HCT116 (cell line): Measurements from ENCODE around the gene SMTN. TPM values are rescaled to one million over a fixed set of nuclear protein-coding genes. Genes with fewer than 3 reads are reported as not detected.

Experiments
- ATAC-seq: fragments of 200-7000 bp; cut with Tn5 transposase; 2 replicates; pipeline ENCODE4 v1.9.1; 2020; ENCODE audit warnings: mild to moderate bottlenecking, moderate library complexity
- BruUV-seq: library from RNA; stranded (reverse); fragments of 400-500 nt; replicated peaks from 2 replicates; lab custom pipeline; 2021; lab: Mats Ljungman, UMichigan
- CTCF ChIA-PET: fragments of 300-600 bp; sonication (Branson Sonifier 250); formaldehyde crosslinking; loops from one replicate; lab custom pipeline; 2021; ENCODE audit warnings: antibody characterized with exemption; lab: Charles Lee
- POLR2A ChIA-PET: fragments of 300-600, 350-600 bp; sonication (Branson Sonifier 250); formaldehyde crosslinking; loops from one replicate; lab custom pipeline; 2021; ENCODE audit warnings: antibody characterized with exemption; lab: Charles Lee
- RAD21 ChIA-PET, 2 experiments: fragments of 300-600 bp; sonication (Branson Sonifier 250); formaldehyde crosslinking; loops; one replicate each; lab custom pipeline; 2023; ENCODE audit warnings: low total read pairs in 2 of 2; ENCODE audit not compliant: uncharacterized antibody in 2 of 2, unreplicated experiment in 2 of 2, low non-redundant PET in 1 of 2; lab: Charles Lee
- DNase-seq: peaks from one replicate; pipeline ENCODE4 v3.0.0-alpha.2; 2010; ENCODE audit warnings: low read depth, low spot score
- H2AFZ ChIP-seq: fragments of 200-600 bp; shearing (Covaris generic), sonication (generic); 2 replicates; pipeline ENCODE4 v1.6.1; 2017; ENCODE audit warnings: low read depth, mixed run types, mixed read lengths, antibody characterized with exemption, low read length; ENCODE audit not compliant: poor library complexity, severe bottlenecking
- H3K27ac ChIP-seq: 2 replicates; pipeline ENCODE4 v1.5.1; 2012; ENCODE audit warnings: low read depth, low read length
- H3K27me3 ChIP-seq: fragments of 200-600 bp; sonication (generic); 2 replicates; pipeline ENCODE4 v1.6.1; 2016; ENCODE audit warnings: mixed run types, low read length, mixed read lengths; ENCODE audit not compliant: insufficient read depth
- H3K36me3 ChIP-seq, 2 experiments: fragments of 200-500 bp in 1 of 2; fragments of 200-600 bp in 1 of 2; sonication (Bioruptor generic) in 1 of 2; sonication (generic) in 1 of 2; 2 replicates each; pipeline versions ENCODE4 v1.5.1 to v1.6.1; 2014 to 2016; ENCODE audit warnings: low read length in 2 of 2, inconsistent platforms in 1 of 2, mixed read lengths in 1 of 2, mixed run types in 1 of 2; ENCODE audit not compliant: insufficient read depth in 2 of 2, control insufficient read depth in 1 of 2
- H3K4me1 ChIP-seq, 2 experiments: fragments of 200-600 bp in 1 of 2; sonication (generic) in 1 of 2; 2 replicates each; pipeline versions ENCODE4 v1.5.1 to v1.6.1; 2012 to 2017; ENCODE audit warnings: low read length in 2 of 2, inconsistent platforms in 1 of 2, mild to moderate bottlenecking in 1 of 2, mixed read lengths in 1 of 2, mixed run types in 1 of 2, moderate library complexity in 1 of 2; ENCODE audit not compliant: insufficient read depth in 2 of 2, control insufficient read depth in 1 of 2
- H3K4me2 ChIP-seq: fragments of 200-600 bp; sonication (generic); 2 replicates; pipeline ENCODE4 v1.6.1; 2017; ENCODE audit warnings: mixed run types, low read length, mixed read lengths
- H3K4me3 ChIP-seq, 2 experiments: fragments of 200-600 bp in 1 of 2; sonication (generic) in 1 of 2; replicated peaks in 1 of 2; 2 replicates each; pipeline ENCODE4 v1.5.1; 2011 to 2016; ENCODE audit warnings: low read length in 2 of 2, control low read depth in 1 of 2, low read depth in 1 of 2, mild to moderate bottlenecking in 1 of 2, mixed read lengths in 1 of 2, mixed run types in 1 of 2
- H3K79me2 ChIP-seq: fragments of 200-600 bp; sonication (generic); 2 replicates; pipeline ENCODE4 v1.6.1; 2017; ENCODE audit warnings: mild to moderate bottlenecking, mixed run types, low read length, moderate library complexity, mixed read lengths; ENCODE audit not compliant: insufficient read depth
- H3K9ac ChIP-seq: fragments of 200-600 bp; sonication (generic); 2 replicates; pipeline ENCODE4 v1.6.1; 2016; ENCODE audit warnings: low read length, mixed read lengths
- H3K9me2 ChIP-seq: fragments of 200-600 bp; sonication (generic), shearing (Covaris generic); 2 replicates; pipeline ENCODE4 v1.6.1; 2017; ENCODE audit warnings: mixed run types, mild to moderate bottlenecking, moderate library complexity; ENCODE audit not compliant: insufficient read depth
- H3K9me3 ChIP-seq, 2 experiments: fragments of 200-500 bp in 1 of 2; fragments of 200-600 bp in 1 of 2; sonication (Bioruptor generic) in 1 of 2; sonication (generic) in 1 of 2; 2 replicates each; pipeline ENCODE4 v1.6.1; 2014 to 2017; ENCODE audit warnings: low read length in 2 of 2, mixed read lengths in 2 of 2, inconsistent platforms in 1 of 2, low read depth in 1 of 2, mild to moderate bottlenecking in 1 of 2, mixed run types in 1 of 2, moderate library complexity in 1 of 2; ENCODE audit not compliant: control insufficient read depth in 1 of 2, insufficient read depth in 1 of 2
- H4K20me1 ChIP-seq: fragments of 200-600 bp; sonication (generic), shearing (Covaris generic); 2 replicates; pipeline ENCODE4 v1.6.1; 2017; ENCODE audit warnings: mixed run types, mild to moderate bottlenecking, moderate library complexity; ENCODE audit not compliant: insufficient read depth
- CTCF ChIP-seq, 3 experiments: fragments of 200-600 bp in 1 of 3; sonication (generic) in 1 of 3; IDR thresholded peaks in 2 of 3; conservative IDR thresholded peaks in 1 of 3; 2 replicates each; pipeline ENCODE4 v1.5.1; 2012 to 2017; ENCODE audit warnings: low read depth in 2 of 3, low read length in 2 of 3, antibody characterized with exemption in 1 of 3, borderline replicate concordance in 1 of 3, control low read depth in 1 of 3, mild to moderate bottlenecking in 1 of 3, mixed read lengths in 1 of 3, mixed run types in 1 of 3, moderate library complexity in 1 of 3; ENCODE audit not compliant: insufficient read depth in 1 of 3
- ELF1 ChIP-seq: IDR thresholded peaks from 2 replicates; pipeline ENCODE4 v1.6.1; 2012; ENCODE audit warnings: low read depth, borderline replicate concordance
- EZH2phosphoT487 ChIP-seq: fragments of 200-600 bp; IDR thresholded peaks from 2 replicates; pipeline ENCODE4 v1.6.1; 2018; ENCODE audit warnings: antibody characterized with exemption, borderline replicate concordance
- POLR2A ChIP-seq: IDR thresholded peaks from 2 replicates; pipeline ENCODE4 v1.7.0; 2011; ENCODE audit warnings: borderline replicate concordance; ENCODE audit not compliant: insufficient read depth, insufficient read length; ENCODE audit errors: extremely low read depth
- REST ChIP-seq: IDR thresholded peaks from 2 replicates; pipeline ENCODE4 v1.6.1; 2012; ENCODE audit warnings: low read depth
- SIN3A ChIP-seq: IDR thresholded peaks from 2 replicates; pipeline ENCODE4 v1.6.1; 2012; ENCODE audit warnings: low read depth
- SP1 ChIP-seq: IDR thresholded peaks from 2 replicates; pipeline ENCODE4 v1.6.1; 2012; ENCODE audit warnings: low read depth
- SRF ChIP-seq: IDR thresholded peaks from 2 replicates; pipeline ENCODE4 v1.6.1; 2012; ENCODE audit warnings: low read depth
- TCF7L2 ChIP-seq: IDR thresholded peaks from 2 replicates; pipeline ENCODE4 v1.7.0; 2011; ENCODE audit warnings: borderline replicate concordance, inconsistent platforms; ENCODE audit not compliant: insufficient read depth, insufficient read length; ENCODE audit errors: extremely low read depth
- YY1 ChIP-seq: IDR thresholded peaks from 2 replicates; pipeline ENCODE4 v1.6.1; 2011; ENCODE audit warnings: low read length, low read depth, moderate library complexity, mild to moderate bottlenecking; ENCODE audit not compliant: insufficient replicate concordance; ENCODE audit errors: extremely low read depth
- ZBTB33 ChIP-seq: IDR thresholded peaks from 2 replicates; pipeline ENCODE4 v1.6.1; 2011; ENCODE audit warnings: mild to moderate bottlenecking, low read length, moderate library complexity; ENCODE audit not compliant: insufficient replicate concordance; ENCODE audit errors: extremely low read depth
- ZNF274 ChIP-seq: fragments of 200-500 bp; sonication (Bioruptor generic); IDR thresholded peaks from 2 replicates; pipeline ENCODE4 v1.6.1; 2014; ENCODE audit warnings: mild to moderate bottlenecking, low read depth, low read length, inconsistent platforms
- intact Hi-C: fragments of 100-400 bp; cut with micrococcal nuclease; formaldehyde crosslinking; loops from 2 replicates; pipeline ENCODE4 v1.10.0; 2022
- total RNA-seq: library from RNA; stranded (reverse); gene quantifications from one replicate; pipeline ENCODE4 v1.2.1, GENCODE V29; 2021; ENCODE audit not compliant: unreplicated experiment

Gene SMTN
- total RNA-seq, 1 experiment from 2014 or later = 148 TPM

- H3K9me3 ChIP-seq = no peaks in the 10 kb centered on the region
- H3K4me1 ChIP-seq = peaks cover 14 to 31% of the 10 kb centered on the region in 2 experiments; a peak in 3 of 4 replicates
- H3K36me3 ChIP-seq = peaks cover 0 to 9% of the 10 kb centered on the region in 2 experiments; a peak in 1 of 4 replicates
- H3K4me3 ChIP-seq = peak overlapping the region; percentile 90 to 97
- peak; percentile 15 for ATAC-seq
- H3K9ac ChIP-seq = peak overlapping the region; percentile 95
- peak overlapping the region; percentile 99 for H3K4me2 ChIP-seq
- no peak for TF ChIP-seq EZH2phosphoT487
- TF ChIP-seq SRF = no peak
- TF ChIP-seq SIN3A = no peak
- no peak for TF ChIP-seq POLR2A
- no peak for TF ChIP-seq REST
- TF ChIP-seq YY1 = no peak
- no peak for TF ChIP-seq CTCF (IDR thresholded peaks at IDR 0.05 in 2 of 3, conservative IDR thresholded peaks at IDR 0.05 in 1 of 3; ENCODE audit: borderline replicate concordance in 1 of 3, insufficient read depth in 1 of 3, low read depth in 2 of 3, low read length in 2 of 3)
- TF ChIP-seq SP1 = no peak
- TF ChIP-seq ZBTB33 = no peak
- no peak for TF ChIP-seq TCF7L2
- TF ChIP-seq ELF1 = no peak
- no peak for TF ChIP-seq ZNF274
- no peaks in the 10 kb centered on the region; the same call in 1 of the 2 replicates for H3K79me2 ChIP-seq
- DNase-seq = no peak
- no peaks in the 10 kb centered on the region for H3K27me3 ChIP-seq
- BruUV-seq = TSS peak; percentile 67
- ChIA-PET POLR2A (interaction anchor here (0.9 to 1.9 kb wide), 7 partner anchors 8 to 138 kb away, joined by 3 to 6 read pairs (median 4); partner anchors contain the start of genes MORC2 and SMTN), RAD21 (interaction anchor here (1.2 to 1.5 kb wide), 2 partner anchors 42 to 166 kb away, joined by 7 to 8 read pairs; no protein-coding TSS in a partner anchor), CTCF (interaction anchor here (0.8 to 3.5 kb wide), 16 partner anchors 8 to 207 kb away, joined by 3 to 57 read pairs (median 9); partner anchors contain the start of genes MORC2 and TUG1)
- no peaks in the 10 kb centered on the region for H3K9me2 ChIP-seq
- peak overlapping the region; percentile 75 for H3K27ac ChIP-seq
- no peaks in the 10 kb centered on the region for H4K20me1 ChIP-seq
- intact Hi-C loops = loop anchor here (1.0 kb wide), 3 partner anchors 43 to 166 kb away; no protein-coding TSS in a partner anchor
- no peak overlapping the region for H2AFZ ChIP-seq
Observed at GRCh38 chr22:31106731-31107177, 25.6 kb downstream of the SMTN start.
